Activated CD4-positive, CD25-positive, alpha-beta regulatory T cell treated with anti-CD3 and anti-CD28 coated beads, Interleukin-2, amount 50 U/mL, for 24 hours (primary cell): Measurements from ENCODE around the gene PGP.
"Not testable (repeated sequence)": the region's sequence is repeated elsewhere in the genome, so short reads cannot be mapped to it uniquely, and the experiment has no call there.

Experiments
- ATAC-seq, 2 donors: fragments of 150-1000 bp; cut with Tn5 transposase; one replicate each; pipeline ENCODE4 v1.10.0; 2021; ENCODE audit warnings: mild to moderate bottlenecking in 1 of 2, moderate library complexity in 1 of 2

Gene PGP, protein sequence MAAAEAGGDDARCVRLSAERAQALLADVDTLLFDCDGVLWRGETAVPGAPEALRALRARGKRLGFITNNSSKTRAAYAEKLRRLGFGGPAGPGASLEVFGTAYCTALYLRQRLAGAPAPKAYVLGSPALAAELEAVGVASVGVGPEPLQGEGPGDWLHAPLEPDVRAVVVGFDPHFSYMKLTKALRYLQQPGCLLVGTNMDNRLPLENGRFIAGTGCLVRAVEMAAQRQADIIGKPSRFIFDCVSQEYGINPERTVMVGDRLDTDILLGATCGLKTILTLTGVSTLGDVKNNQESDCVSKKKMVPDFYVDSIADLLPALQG

DNA sequence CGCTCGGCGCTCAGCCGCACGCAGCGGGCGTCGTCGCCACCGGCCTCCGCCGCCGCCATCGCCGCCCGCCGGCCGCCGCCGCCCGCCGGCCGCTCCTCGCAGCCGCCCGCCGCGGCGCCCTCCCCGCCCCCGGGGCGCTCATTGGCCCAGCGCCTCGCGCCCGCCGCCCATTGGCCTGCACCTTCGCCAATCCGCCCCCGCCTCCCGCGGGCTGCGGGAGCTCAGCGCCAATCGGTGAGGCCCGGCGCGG, at the start of gene PGP:
TSS of gene PGP (minus strand) at position 122 of the 250 bp plus-strand sequence. CDS start at position 59, 63 bp downstream.
- peak in 1 of 2 donors; percentile 93 for ATAC-seq

DNA sequence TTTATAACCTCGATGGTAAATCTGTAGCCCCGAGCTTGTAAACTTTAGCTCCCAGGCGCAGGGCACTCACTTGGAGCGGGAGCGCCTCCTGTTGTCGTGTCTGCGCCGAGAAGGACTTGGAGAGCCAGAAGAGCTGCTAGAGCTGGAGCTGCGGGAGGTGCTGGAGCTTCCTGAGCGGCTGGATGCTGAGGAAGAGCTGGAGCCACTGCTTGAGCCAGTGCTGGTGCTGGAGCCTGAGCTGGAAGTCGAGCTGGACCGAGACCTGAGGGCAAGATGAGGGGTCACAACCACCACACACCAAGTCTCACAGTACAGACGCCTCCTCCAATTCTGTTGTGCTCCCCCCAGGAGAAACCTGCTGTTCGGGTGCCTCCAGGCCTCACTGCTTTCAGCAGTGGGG, 48.4 kb upstream of the PGP start:
- not testable (repeated sequence) for ATAC-seq

DNA sequence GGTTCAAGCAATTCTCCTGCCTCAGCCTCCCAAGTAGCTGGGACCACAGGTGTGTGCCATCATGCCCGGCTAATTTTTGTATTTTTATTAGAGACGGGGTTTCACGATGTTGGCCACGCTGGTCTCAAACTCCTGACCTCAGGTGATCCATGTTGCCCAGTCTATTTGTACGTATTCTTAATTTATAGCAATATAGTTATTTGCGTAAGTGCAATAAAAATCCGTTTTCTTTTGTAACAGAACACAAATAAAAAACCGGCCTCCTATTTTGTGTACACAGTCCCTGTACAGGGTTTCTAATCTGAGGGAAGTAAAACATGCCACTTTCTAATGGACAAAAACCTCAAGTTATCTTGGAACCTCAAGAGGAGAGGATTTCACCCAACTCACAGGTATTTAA, 45.6 kb upstream of the PGP start:
- ATAC-seq, result no peak

DNA sequence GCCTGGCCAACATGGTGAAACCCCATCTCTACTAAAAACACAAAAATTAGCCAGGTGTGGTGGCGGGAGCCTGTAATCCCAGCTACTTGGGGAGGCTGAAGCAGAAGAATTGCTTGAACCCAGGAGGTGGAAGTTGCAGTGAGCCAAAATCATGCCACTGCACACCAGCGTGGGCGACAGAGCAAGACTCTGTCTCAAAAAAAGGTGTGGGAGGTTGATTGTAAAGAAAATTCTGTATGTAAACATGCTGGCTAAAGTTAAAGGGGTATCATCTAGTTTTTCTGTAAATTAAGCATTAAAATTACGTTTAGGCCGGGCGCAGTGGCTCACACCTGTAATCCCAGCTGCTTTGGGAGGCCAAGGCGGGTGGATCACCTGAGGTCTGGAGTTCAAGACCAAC, 43.9 kb upstream of the PGP start:
- not testable (repeated sequence) for ATAC-seq

DNA sequence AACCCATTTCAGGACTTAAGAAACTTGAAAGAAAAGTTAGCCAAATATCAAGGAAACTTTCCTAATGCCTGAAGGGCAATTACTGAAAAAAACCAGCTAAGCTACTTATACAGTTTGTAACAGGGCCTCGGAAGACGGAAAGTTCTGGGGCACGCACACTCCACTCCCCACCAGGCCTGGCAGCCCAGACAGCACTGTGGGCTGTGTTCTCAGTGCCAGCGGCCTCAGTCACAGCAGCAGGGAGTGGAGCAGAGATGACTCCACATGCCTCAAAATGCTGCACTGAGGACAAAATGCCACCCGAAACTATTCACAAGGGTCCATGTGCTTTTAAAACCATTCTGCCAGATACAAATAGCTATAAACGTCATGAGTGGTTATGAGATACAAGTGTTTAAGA, 43.1 kb upstream of the PGP start:
- no peak for ATAC-seq

DNA sequence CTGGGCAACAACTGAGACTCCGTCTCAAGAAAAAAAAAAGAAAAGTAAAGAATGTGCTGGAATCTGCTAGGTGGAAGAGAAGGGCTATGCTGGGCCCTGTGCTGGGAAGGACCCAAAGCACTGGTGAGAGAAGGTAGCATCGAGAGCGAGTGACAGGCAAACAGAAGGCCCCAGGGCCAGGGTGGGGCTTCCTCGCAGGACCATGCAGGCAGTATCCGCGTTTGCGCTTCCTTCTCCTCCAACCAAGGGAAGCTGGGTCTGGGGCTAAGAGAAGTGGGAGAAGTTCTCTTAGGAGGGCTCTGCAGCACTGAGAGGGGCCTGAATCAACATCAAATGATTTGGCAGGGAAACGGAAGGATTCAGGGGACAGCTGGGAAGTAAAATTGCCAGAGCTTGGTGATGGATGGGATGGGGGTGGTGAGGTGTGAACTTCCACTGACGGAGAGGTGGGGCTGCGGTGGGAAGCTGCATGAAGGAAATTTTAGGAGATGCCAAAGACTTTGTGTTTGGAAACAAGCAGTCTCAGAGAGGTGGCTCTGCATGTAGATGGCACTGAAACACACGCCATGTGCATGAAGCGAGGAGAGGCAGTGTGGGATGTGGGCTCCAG, 42.0 kb upstream of the PGP start:
- ATAC-seq, result no peak

DNA sequence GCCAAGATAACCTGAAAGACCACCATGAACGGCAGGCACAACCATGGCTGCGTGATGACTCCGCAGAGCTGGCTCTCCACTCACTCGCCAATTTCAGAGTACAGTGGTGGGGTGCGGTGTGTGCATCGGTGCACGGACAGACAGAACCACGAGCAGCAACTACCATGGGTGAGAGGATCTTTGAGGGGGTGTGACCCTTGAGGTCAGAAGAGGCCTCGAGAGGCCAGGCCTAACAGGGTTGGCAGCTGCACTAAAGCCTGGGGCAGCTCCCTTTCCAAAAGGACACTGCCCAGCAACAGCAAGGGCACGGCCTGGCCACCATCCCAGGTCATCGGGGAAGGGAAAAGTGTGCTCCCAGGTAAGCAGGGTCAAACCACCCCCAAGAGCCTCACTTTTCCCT, 38.7 kb upstream of the PGP start:
- ATAC-seq, result no peak

DNA sequence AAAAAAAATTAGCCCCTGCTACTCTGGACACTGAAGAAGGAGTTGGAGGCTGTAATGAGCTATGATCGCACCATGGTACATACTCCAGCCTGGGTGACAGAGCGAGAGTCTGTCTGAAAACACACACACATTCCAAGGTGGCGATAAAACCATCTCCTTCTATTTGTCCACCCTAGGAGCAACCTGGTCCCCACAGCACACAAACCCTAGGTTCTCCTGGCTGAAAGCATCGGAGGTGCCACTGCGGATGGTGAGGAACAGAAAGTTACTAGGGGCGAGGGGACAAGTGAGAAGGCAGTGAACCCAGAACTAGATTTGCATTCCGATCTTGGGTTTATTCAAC, 38.1 kb upstream of the PGP start:
- ATAC-seq, result no peak

DNA sequence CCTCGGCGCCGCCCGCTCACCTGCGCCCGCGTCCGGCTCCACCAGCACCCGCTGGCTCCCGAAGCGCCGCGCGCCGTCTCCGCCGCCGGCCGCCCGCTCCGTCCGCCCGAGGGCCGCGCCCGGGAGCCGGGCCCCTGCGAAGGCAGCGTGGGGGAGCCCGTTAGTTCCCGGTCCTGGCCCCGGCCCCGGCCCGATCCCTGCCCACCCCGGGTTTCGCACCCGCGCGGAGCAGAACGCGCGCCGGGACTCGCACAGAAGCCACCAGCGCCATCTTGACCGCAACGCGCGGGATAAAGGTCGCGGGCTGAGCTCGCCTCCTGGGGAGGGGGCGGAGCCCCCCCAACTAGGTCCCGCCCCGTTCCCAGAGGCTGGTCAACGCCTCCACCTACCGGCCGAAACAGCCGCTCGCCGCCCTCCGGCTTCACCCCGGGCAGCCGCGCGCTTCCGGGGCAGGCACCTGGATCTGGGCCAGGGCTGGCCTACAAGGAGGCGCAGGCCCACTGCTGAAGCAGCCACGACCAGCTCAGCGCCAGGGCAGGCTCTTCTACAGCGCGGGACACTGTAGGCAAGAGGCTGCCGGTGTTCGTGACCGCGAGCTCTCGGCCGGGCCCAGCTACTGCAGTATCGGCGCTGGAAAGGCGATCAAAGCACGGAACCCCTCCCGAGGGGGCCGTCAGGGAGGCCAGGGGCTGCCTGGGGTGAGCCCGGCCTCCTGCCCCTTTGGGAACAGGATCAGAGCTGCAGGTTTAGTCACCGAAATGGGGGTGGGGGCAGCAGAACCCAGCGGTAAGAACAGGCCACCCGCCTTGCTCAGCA, 36.9 kb upstream of the PGP start, which contains the start of gene ECI1:
TSS of gene ECI1 (minus strand) at position 292 of the 816 bp plus-strand sequence. CDS start at position 271, 21 bp downstream.
- ATAC-seq, result peak; percentile 77 to 82

DNA sequence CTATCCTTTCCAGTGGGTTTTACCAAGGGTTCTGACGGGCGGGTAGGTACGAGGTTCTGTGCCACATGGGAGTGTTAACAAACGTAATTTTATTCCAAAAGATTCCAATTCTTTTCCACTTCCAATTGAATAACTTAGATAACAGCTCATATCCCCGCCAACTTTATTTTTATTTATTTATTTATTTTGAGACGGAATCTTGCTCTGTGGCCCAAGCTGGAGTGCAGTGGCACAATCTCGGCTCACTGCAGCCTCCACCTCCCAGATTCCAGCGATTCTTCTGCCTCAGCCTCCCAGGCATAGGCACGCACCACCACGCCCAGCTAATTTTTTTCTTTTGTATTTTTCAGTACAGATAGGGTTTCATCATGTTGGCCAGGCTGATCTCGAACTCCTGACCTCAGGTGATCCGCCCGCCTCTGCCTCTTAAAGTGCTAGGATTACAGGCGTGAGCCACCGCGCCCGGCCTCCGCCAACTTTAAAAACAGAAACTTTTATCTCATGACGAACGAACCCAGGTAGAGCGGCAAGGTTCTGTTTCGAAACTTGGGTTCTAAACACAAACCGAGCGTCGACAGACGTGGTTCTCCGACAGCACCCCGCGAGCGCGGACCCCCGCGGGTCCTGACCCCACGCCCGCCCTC, 36.1 kb upstream of the PGP start:
- ATAC-seq, result peak; percentile 44

DNA sequence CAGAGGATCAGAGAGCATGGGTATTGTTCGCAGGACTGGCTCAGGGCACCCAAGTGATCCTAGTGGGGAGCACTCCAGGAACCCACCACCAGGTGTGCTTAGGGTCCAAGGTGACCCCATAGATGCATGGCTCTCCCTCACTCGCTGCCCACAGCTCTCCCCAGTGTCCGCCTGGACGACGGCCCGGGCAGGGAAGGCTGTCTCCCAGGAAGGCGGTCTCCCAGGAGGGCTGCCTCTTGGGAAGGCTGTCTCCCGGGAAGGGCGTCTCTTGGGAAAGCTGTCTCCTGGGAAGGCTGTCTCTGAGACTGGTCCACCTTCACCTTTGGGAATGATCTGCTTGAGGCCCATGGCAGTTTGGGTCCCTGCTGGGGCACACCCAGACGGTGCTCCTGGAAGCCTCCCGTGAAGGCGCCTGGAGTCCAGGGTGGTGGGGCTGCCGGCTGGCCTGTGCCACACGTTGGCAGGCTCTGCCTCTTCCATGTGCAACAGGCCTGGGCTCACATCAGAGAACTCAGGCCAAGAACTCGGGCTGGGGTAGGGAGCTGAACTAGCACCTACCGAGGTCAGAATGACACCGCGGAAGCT, 31.8 kb upstream of the PGP start:
- ATAC-seq, result no peak

DNA sequence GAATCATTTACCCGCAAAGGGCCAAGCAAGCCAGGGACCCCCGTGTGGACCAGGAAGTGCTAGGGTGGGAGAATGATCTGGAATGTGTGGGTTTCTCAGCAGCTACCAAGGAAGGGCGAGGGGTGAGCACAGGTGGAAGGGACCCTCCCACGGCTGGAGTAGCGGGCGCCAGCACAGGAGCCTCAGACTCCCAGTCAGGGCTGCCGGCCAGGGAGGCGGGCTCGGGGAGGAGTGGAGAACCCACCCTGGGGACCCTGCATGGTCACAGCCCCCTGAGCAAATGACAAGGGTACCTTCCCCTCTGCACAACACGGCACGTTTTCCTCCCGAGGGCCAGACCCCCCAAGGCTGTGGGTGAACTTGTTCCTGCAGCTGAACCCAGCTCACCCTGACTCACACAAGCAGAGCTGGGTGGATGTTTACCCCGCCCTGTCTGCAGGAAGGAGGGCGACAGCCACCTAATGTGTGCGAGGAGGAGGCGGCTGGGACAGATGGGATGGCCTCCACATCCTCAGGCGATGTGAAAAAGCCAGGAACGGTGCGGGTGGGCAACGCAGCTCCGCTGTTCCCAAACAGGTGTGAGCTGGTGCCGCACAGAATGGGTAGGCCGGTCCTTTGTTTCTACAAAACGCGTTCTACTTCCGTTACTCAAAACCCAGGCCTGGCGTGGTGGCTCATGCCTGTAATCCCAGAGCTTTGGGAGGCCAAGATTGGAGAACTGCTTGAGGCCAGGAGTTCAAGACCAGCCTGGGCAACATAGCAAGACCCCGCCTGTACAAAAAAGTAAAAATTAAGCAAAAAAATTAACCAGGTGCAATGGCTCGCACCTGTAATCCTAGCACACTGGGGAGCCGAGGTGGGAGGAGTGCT, 30.5 kb upstream of the PGP start:
- ATAC-seq, result no peak

DNA sequence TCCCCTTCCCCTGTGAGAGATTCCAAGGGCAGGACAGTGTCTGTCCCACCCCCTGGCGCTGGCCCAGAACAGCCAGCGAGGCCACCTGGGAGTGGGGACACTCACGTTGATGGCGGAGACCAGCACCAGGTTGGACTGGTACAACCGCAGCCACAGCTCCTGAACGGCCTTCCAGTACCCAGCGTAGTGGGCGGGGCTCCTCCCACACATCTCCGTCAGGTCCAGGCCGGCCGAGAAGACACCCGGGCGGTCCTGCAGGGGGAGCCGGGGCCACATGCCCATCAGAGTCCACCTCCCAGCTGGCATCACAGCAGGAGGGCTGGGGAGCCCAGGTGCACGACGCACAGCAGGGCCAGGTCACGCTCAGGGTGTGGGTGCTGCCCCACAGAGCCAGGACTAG, 29.7 kb upstream of the PGP start:
- ATAC-seq, result no peak

DNA sequence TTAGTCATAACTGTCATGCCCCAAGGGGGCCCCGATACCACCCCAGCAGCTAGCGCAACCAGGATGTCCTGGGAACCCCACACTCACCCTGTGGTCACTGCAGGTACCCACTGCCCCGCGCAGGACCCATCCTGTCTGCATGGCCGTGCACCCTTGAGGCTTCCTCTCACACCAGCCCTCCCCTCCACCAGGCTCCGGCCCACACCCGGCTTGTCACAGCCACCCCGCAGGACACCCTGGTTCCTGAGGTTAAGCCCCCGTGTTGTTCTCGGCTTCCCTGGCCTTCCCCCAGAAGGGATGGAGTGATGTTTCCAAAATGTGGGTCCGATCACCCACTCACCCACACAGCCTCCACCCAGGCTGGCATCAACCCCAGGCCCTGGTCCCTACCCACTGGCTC, 29.1 kb upstream of the PGP start:
- ATAC-seq, result no peak

DNA sequence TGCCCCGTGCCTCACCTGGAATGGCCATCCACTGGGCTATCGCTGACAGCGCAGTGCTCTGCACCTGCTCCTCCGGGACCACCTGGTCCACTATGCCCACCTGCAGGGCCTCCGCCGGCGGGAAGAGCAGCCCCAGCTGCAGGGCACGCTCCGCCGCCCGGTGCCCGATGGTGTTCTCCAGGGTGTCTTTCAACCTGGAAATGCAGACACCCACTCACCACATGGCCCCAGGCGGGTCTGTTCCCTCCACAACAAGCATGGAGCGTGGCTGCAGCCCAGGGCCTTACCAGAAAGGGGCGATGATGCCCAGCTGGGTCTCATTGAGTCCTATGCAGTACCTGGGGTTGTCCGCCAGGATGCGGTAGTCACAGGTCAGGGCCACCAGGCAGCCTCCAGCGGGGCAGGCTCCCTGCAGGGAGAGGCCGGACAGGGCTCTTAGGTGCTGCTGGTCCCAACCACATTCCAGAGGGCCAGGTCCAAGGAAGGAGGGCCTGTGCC, 28.4 kb upstream of the PGP start:
- no peak for ATAC-seq

DNA sequence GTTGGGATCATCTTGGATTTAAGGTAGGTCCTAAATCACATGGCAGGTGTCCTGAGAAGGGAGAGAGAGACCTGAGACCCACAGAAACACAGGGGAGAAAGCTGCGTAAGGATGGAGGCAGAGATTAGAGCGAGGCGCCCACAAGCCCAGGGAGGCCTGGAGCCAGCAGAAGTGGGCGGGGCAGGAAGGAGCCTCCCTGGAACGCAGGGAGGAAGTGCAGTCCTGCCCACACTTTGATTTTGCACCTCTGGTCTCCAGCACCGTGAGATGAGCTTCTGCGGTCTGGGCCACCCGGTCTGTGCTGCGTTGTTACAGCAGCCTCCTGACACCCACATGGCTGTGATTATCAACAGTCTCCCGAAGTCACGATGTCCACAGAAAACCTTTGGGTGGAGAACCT, 28.0 kb upstream of the PGP start:
- ATAC-seq, result no peak

DNA sequence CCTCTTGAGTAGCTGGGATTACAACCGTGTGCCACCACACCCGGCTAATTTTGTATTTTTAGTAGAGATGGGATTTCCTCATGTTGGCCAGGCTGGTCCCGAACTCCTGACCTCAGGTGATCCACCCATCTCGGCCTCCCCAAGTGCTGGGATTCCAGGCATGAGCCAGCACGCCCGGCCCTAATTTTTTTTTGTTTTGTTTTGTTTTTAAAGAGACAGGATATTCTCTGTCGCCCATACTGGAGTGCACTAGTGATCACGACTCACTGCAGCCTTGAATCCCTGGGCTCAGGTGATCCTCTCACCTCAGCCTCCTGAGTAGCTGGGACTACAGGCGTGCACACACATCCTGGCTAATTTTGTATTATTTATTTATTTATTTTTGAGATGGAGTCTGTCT, 25.7 kb upstream of the PGP start:
- not testable (repeated sequence) for ATAC-seq

DNA sequence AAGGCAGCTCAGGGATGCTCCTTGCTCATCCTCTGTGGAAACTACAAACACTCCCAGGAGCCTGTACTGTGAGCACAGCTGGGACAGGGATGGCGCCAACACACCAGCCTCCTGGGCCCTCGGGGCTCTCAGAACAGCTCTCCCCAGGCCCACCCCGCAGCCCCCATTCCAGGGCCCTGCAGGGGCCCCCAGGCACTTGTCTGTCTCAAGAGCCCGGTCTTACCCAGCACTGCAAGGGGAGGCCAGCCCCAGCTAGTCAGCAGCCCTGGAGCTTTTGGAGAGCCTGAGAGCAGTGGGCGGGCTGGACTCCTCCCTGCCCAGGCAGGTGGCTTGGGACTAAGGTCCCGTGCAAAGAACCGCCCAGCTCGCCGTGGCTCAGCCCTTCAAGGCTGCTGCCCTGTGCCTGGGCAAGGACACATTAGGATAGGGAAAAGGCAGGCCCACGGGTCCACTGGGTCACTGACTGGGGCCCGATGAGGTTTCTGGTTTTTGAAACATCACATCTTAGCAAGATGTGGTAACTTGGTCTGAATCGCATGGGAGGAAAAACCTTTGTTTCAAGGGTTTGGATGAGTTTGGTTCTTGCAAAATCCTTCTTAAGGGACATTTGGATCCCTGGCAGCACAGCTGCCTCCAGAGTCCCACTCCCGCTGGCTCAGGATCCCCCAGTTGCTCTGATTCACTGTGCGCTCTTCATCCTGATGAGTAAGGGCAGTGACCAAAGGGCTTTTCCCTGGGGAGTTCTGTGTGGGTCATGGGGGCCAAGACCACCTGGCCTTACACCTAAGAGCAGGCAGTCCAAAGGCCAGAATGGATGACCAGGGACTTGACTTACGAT, 24.4 kb upstream of the PGP start:
- ATAC-seq, result no peak

DNA sequence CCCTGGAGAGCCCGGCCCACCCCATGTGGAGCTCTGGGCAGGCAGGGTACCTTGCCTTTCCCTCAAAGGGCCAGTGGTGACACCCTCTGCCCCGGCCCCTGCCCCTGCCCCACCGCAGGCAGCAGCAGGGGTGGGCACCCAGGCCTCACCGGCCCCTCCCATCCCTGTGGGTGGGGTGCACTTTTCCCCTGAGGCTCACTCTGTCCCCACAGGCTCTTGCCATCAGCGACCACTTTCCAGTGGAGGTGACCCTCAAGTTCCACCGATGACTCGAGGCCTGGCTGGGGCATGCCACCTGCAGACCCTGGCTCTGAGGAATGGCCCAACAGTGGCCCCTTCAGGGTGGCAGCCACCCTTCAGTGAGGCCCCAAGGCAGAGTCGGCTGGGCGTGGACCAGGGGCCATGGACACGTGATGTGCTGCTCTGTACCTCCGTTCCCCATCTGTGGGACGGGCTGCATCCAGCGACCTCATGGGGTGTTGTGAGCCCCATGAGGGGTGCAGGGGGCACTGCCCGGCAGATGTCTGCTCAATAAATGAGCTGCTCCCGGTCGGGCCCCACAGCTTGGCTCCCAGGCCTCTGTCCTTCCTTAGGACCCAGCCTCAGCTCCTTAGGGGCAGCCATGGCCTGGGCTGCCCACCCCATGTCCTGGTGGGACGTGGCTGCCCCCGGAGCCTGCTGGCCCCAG, 23.7 kb upstream of the PGP start:
- no peak for ATAC-seq

DNA sequence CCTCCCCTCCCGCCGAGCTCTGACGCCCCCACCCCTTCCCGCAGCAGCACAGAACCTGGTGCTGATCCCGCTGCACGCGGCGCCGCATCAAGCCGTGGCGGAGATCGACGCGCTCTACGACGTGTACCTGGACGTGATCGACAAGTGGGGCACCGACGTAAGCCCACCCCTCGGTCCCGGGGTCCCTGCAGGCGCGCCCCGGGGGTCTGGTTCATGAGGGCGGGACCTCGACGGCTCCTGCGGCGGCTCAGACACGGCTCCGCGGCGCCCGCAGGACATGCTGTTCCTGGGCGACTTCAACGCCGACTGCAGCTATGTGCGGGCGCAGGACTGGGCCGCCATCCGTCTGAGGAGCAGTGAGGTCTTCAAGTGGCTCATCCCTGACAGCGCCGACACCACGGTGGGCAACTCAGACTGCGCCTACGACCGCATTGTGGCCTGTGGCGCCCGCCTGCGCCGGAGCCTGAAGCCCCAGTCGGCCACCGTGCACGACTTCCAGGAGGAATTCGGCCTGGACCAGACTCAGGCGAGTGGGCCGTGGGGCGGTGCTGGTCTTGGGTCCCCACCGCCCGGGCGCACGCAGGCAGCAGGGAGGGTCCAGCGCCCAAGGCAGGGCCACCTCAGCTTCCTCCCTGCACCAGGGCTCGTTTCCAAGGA, 23.0 kb upstream of the PGP start:
- no peak for ATAC-seq
